ENCODE measurements around the gene NKIRAS2.

Gene NKIRAS2

DNA sequence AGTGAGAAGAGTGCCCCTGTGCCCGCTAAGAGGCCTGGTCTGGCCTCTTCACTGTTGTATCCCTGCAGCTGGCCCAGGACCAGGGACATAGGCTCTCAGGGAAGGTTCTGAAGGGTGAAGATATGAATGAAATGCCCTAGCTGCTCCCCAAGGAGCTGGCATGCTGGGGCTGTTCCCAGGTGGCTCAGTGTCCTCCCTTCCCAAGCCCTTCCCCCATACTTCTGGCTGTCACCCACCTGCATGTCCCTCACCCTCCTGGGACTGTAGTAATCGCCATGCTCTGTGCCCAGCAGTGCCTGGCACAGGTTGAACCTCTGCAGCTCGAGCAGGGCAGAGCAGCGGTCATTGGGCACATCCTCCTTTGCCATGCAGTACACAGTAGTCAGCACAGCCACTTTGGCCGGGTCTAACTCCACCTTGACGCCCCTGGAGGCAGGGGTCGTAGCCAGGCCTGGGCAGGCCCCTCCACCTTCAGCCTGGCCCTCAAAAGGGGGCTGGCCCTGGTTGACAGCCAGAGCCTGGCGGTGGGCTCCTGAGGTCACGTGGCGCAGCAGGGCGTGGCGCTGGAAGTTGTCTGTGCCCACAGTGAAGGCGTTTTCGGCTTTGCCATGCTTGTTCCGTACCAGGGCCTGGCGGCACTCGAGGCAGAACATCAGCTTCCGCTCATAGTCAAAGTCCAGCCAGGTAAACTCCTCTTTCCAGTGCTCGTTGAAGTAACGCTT lies 22.9 kb downstream of the NKIRAS2 start:
- Histone ChIP-seq H3K79me2 (ENCODE audit: insufficient read depth, low read length) (no peaks in the 10 kb centered on the region), H3K9ac (ENCODE audit: low read length) (no peak overlapping the region)

DNA sequence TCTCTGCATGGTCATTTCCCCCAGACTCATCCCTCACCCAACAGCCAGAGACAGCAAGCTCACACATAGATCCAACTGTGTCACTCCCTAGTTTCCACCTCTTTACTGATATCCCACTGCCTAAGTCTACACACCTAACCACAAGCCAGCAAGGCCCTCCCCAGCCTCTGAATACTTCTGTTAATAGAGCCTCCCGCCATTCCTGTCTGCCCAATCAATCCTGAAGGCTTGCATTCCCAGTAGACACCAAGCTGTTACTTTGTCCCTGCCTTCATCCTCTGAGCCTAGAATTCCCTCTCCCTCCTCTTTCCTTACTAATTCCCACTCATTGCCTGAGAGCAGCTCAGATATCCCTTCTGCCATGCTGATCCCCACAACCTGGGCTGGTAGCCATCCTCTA lies 25.8 kb downstream of the NKIRAS2 start:
- Histone ChIP-seq H2AFZ (ENCODE audit: low read depth, low read length, severe bottlenecking) (no peak overlapping the region), H3F3A (ENCODE audit: insufficient read depth) (no peaks in the 10 kb centered on the region), H3K9ac (ENCODE audit: low read length) (no peak overlapping the region), H3K9me2 (replicated peaks; ENCODE audit: insufficient read depth, low read length) (no peaks in the 10 kb centered on the region), H3K27me3 (ENCODE audit: low read length) (no peaks in the 10 kb centered on the region), H3K9me3 (ENCODE audit: insufficient read depth, low read length) (no peaks in the 10 kb centered on the region), H3K4me3 (ENCODE audit: insufficient read depth, low read length, poor library complexity, severe bottlenecking) (no peak overlapping the region), H3K79me2 (ENCODE audit: insufficient read depth, low read length) (no peaks in the 10 kb centered on the region), H4K20me1 (ENCODE audit: low read depth, low read length) (no peaks in the 10 kb centered on the region), H3K27ac (ENCODE audit: low read depth, low read length) (no peak overlapping the region), H3K36me3 (ENCODE audit: low read length) (no peaks in the 10 kb centered on the region), H3K4me2 (ENCODE audit: low read depth, low read length, poor library complexity, severe bottlenecking) (no peak overlapping the region)
- TF ChIP-seq, protein P1, sequence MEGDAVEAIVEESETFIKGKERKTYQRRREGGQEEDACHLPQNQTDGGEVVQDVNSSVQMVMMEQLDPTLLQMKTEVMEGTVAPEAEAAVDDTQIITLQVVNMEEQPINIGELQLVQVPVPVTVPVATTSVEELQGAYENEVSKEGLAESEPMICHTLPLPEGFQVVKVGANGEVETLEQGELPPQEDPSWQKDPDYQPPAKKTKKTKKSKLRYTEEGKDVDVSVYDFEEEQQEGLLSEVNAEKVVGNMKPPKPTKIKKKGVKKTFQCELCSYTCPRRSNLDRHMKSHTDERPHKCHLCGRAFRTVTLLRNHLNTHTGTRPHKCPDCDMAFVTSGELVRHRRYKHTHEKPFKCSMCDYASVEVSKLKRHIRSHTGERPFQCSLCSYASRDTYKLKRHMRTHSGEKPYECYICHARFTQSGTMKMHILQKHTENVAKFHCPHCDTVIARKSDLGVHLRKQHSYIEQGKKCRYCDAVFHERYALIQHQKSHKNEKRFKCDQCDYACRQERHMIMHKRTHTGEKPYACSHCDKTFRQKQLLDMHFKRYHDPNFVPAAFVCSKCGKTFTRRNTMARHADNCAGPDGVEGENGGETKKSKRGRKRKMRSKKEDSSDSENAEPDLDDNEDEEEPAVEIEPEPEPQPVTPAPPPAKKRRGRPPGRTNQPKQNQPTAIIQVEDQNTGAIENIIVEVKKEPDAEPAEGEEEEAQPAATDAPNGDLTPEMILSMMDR (IDR thresholded peaks at IDR 0.05; ENCODE audit: insufficient read depth, low read length, poor library complexity, severe bottlenecking) = no peak
- no peak for TF ChIP-seq EZH2phosphoT487 (conservative IDR thresholded peaks at IDR 0.05; ENCODE audit: low read length)

More for the DNA sequence above, 22.9 kb downstream of the NKIRAS2 start:
- Histone ChIP-seq H3K27me3 (ENCODE audit: low read length) (no peaks in the 10 kb centered on the region), H3F3A (ENCODE audit: insufficient read depth) (no peaks in the 10 kb centered on the region), H3K4me2 (ENCODE audit: low read depth, low read length, poor library complexity, severe bottlenecking) (no peak overlapping the region), H2AFZ (ENCODE audit: low read depth, low read length, severe bottlenecking) (no peak overlapping the region), H3K27ac (ENCODE audit: low read depth, low read length) (no peak overlapping the region), H4K20me1 (ENCODE audit: low read depth, low read length) (no peaks in the 10 kb centered on the region), H3K9me2 (replicated peaks; ENCODE audit: insufficient read depth, low read length) (no peaks in the 10 kb centered on the region), H3K36me3 (ENCODE audit: low read length) (no peaks in the 10 kb centered on the region), H3K4me3 (ENCODE audit: insufficient read depth, low read length, poor library complexity, severe bottlenecking) (no peak overlapping the region), H3K9me3 (ENCODE audit: insufficient read depth, low read length) (no peaks in the 10 kb centered on the region)
- TF ChIP-seq, protein P1 (IDR thresholded peaks at IDR 0.05; ENCODE audit: insufficient read depth, low read length, poor library complexity, severe bottlenecking) = no peak
- no peak for TF ChIP-seq EZH2phosphoT487 (conservative IDR thresholded peaks at IDR 0.05; ENCODE audit: low read length)

DNA sequence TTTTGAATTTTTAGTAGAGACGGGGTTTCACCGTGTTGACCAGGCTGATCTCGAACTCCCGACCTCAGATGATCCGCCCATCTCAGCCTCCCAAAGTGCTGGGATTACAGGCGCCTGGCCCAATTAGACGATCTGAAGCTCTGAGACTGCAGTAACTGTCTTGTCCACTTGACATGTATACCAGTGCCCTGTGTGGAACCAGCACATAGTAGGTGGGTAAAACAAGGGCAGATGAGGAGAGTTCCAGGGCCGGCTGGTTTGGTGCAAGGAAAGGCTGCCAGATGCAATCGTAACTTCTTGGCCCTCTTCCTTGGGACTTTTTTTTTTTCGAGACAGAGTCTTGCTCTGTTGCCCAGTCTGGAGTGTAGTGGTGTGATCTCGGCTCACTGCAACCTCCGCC lies 27.5 kb downstream of the NKIRAS2 start:
- Histone ChIP-seq H2AFZ (ENCODE audit: low read depth, low read length, severe bottlenecking) (no peak overlapping the region), H4K20me1 (ENCODE audit: low read depth, low read length) (no peaks in the 10 kb centered on the region), H3K9me3 (ENCODE audit: insufficient read depth, low read length) (no peaks in the 10 kb centered on the region), H3K9me2 (replicated peaks; ENCODE audit: insufficient read depth, low read length) (no peaks in the 10 kb centered on the region), H3K36me3 (ENCODE audit: low read length) (no peaks in the 10 kb centered on the region), H3K4me2 (ENCODE audit: low read depth, low read length, poor library complexity, severe bottlenecking) (no peak overlapping the region), H3F3A (ENCODE audit: insufficient read depth) (no peaks in the 10 kb centered on the region), H3K4me3 (ENCODE audit: insufficient read depth, low read length, poor library complexity, severe bottlenecking) (no peak overlapping the region), H3K9ac (ENCODE audit: low read length) (no peak overlapping the region), H3K27ac (ENCODE audit: low read depth, low read length) (no peak overlapping the region), H3K27me3 (ENCODE audit: low read length) (no peaks in the 10 kb centered on the region), H3K79me2 (ENCODE audit: insufficient read depth, low read length) (no peaks in the 10 kb centered on the region)
- no peak for TF ChIP-seq EZH2phosphoT487 (conservative IDR thresholded peaks at IDR 0.05; ENCODE audit: low read length)
- TF ChIP-seq, protein P1 (IDR thresholded peaks at IDR 0.05; ENCODE audit: insufficient read depth, low read length, poor library complexity, severe bottlenecking) = no peak

Data from SU-DHL-6 (cell line).